ENCODE results near the gene CCN5.

The CCN5 gene

DNA sequence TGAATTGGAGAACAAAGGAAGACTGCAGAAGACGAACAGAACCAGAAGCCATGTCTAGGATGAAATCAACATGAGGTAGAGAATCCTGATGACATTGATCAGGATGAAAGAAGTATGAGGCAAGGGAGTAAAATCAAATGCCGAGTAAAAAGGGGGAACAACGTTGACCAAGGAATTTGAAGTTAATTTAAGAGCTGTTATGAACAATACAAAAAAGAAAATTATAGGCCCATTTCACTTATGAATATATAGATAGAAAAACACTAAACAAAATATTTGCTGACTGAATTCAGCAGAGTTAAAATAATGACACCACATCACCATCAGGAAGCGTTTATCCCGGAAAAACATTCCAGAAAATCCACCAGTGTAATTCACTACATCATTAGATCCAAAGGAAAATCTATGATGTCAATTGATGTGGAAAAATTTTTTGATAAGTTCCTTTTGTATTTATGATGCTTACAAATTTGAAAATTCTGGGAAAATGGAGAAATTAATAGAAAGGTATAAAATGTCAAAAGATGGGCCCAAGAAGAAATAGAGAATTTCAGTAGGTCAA lies 8.1 kb upstream of the CCN5 start:
- TF ChIP-seq, protein P1, sequence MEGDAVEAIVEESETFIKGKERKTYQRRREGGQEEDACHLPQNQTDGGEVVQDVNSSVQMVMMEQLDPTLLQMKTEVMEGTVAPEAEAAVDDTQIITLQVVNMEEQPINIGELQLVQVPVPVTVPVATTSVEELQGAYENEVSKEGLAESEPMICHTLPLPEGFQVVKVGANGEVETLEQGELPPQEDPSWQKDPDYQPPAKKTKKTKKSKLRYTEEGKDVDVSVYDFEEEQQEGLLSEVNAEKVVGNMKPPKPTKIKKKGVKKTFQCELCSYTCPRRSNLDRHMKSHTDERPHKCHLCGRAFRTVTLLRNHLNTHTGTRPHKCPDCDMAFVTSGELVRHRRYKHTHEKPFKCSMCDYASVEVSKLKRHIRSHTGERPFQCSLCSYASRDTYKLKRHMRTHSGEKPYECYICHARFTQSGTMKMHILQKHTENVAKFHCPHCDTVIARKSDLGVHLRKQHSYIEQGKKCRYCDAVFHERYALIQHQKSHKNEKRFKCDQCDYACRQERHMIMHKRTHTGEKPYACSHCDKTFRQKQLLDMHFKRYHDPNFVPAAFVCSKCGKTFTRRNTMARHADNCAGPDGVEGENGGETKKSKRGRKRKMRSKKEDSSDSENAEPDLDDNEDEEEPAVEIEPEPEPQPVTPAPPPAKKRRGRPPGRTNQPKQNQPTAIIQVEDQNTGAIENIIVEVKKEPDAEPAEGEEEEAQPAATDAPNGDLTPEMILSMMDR (conservative IDR thresholded peaks at IDR 0.05; ENCODE audit: control insufficient read depth, insufficient read depth, low read depth, low read length), result no peak
- no peak for DNase-seq (ENCODE audit: low read depth)
- H3K4me3 ChIP-seq (ENCODE audit: control insufficient read depth, low read depth, low read length), result no peak overlapping the region

DNA sequence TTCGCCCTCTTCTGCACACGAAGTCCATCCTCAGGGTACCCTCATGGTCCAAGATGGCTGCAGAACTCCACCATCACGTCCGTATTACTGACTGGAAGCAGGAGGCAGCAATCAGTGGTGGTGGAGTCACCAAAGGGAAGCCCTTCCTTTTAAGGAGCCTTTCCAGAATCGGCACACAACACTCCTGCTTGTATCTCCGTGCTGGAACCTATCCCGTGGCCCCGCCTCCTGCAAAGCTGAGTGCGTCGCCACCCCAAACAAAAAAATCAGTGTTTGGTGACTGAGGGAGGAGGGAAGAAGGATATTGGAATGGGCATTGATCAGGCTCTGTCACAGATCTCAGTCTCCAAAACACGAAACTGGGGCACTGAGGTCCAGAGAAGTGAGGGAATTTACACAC lies 5.8 kb upstream of the CCN5 start:
- TF ChIP-seq, protein P1 (conservative IDR thresholded peaks at IDR 0.05; ENCODE audit: control insufficient read depth, insufficient read depth, low read depth, low read length), result no peak
- no peak for DNase-seq (ENCODE audit: low read depth)
- no peak overlapping the region for H3K4me3 ChIP-seq (ENCODE audit: control insufficient read depth, low read depth, low read length)

DNA sequence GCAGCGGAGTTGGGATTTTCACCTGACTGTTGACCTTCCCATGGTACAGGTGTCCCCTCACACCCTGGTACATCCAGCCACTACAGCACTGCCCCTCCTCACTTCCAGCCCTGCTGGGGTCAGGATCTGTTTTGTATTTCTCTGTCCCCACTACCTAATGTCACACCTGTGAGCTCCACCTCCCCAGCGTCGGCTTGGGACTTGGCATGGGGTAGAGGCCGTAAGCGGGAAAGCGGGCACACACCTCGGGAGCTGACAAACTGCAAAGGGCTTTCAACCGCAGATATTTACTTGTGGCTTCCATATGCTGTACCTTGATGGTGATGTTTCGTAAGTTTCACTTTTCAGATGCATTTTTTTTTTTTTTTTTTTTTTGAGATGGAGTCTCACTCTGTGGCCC lies 5.4 kb upstream of the CCN5 start:
- no peak for DNase-seq (ENCODE audit: low read depth)
- TF ChIP-seq, protein P1 (conservative IDR thresholded peaks at IDR 0.05; ENCODE audit: control insufficient read depth, insufficient read depth, low read depth, low read length), result no peak
- H3K4me3 ChIP-seq (ENCODE audit: control insufficient read depth, low read depth, low read length), result no peak overlapping the region

DNA sequence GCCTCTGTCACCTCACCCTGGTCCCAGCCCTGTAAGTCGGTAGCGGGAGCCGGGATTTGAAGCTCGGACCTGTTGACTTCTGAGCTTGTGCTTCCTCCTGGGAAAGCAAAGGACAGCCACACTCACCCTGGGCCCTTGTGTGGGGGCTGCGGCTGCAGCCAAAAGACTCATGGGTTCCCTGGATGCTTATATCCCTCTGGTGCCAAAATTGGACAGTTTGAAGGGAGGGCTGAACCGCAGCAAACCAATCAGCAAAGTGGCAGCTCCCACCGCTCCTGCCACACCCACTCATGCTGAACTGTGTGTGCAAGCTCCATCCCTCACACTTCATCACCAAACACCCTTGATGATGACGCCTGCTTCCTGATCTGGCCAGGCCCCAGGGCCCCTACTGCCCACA lies 3.9 kb upstream of the CCN5 start:
- peak; percentile 71 for DNase-seq (ENCODE audit: low read depth)
- H3K4me3 ChIP-seq (ENCODE audit: control insufficient read depth, low read depth, low read length), result no peak overlapping the region
- TF ChIP-seq, protein P1 (conservative IDR thresholded peaks at IDR 0.05; ENCODE audit: control insufficient read depth, insufficient read depth, low read depth, low read length), result no peak

DNA sequence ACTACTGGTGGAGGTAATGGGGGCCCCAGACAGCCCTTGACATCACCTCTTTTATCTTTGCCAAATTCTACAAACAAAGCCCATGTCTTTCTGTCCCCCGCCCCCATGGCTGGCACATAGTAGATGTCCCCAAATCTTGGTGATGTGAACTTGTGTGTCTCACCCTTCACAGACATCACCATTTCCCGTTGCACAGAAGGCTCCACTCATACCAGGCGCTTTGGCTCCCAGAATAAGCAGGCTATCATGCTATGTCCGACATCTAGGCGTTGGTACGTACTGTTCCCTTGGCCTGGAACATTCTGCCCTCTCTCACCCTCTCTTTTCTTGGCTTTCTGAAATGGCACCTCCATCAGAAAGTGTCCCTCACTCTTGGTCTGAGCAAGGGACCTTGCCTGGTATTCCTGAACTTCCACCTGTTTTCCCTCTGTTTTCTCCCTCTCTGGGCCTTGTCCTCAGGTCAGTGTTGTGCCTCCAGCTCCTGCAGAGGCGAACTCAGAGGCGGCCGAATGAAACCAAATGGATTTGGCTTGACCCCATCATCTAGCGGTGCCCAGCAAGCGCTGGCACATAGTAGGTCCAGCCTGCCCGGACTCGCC lies 968 bp upstream of the CCN5 start:
- TF ChIP-seq, protein P1 (conservative IDR thresholded peaks at IDR 0.05; ENCODE audit: control insufficient read depth, insufficient read depth, low read depth, low read length), result no peak

DNA sequence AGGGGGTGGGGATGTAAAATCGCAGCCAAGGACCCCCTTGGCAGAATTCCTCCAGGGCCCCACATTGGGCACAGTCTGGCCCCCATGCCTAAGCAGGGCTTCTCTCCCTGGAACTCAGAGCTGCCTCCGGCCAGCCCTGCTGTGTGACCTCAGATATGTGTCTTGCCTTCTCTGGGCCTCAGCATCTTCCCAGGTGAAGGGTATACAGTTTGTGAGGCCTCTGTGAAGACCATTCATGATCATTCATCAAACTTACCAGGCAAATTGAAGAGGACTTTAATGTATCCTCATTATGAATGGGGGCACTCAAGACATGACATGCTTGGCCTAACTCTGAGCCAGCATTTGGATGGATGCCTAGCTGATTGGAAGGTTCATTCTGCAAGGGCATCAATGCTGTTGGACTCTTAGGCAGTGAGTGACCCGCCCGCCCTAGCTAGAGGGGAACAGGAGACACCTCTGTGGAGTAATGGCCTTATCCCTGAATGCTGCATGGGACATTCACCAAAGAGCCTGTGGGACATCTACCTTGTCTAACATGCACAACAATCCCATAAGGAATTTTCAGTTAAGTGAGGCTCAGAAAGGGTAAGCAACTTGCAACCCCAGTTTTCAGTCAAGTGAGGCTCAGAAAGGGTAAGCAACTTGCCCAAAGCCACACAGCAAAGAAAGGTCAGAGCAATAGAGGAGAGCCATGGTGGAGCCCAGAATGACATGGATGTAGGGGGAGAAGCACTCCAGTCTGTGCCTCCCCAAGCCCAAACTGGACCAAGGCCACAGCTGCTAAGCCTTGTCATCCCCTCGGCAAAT lies 535 bp downstream of the CCN5 start:
- DNase-seq (ENCODE audit: low read depth), result no peak
- peak overlapping the region; percentile 12 for H3K4me3 ChIP-seq (ENCODE audit: control insufficient read depth, low read depth, low read length)
- TF ChIP-seq, protein P1 (conservative IDR thresholded peaks at IDR 0.05; ENCODE audit: control insufficient read depth, insufficient read depth, low read depth, low read length), result no peak

More for the DNA sequence above, 968 bp upstream of the CCN5 start:
- no peak for DNase-seq (ENCODE audit: low read depth)
- H3K4me3 ChIP-seq (ENCODE audit: control insufficient read depth, low read depth, low read length), result no peak overlapping the region
